Raji (cell line): ENCODE measurements around the gene MORF4L2.

Source experiments
- POLR2A ChIP-seq: IDR thresholded peaks from 2 replicates; pipeline ENCODE4 v1.6.1; 2011; ENCODE audit warnings: low read depth, low read length, control low read depth; ENCODE audit not compliant: insufficient read depth

MORF4L2 gene

GRCh38 chrX:103691059-103691458 is 4.6 kb upstream of the MORF4L2 start:
- no peak for TF ChIP-seq POLR2A

GRCh38 chrX:103688946-103689345 is 2.4 kb upstream of the MORF4L2 start:
- no peak for TF ChIP-seq POLR2A

- no peak for TF ChIP-seq POLR2A
Observed at GRCh38 chrX:103687696-103688201, 1.2 kb upstream of the MORF4L2 start.

GRCh38 chrX:103687073-103687695 is 685 bp upstream of the MORF4L2 start:
- TF ChIP-seq POLR2A: peak; percentile 62

GRCh38 chrX:103685396-103685795 is 1.1 kb downstream of the MORF4L2 start:
- no peak for TF ChIP-seq POLR2A

GRCh38 chrX:103681443-103681842 is 5.1 kb downstream of the MORF4L2 start:
- no peak for TF ChIP-seq POLR2A

- no peak for TF ChIP-seq POLR2A
Observed at GRCh38 chrX:103678199-103678993, 8.1 kb downstream of the MORF4L2 start.

GRCh38 chrX:103674531-103675454 is 11.7 kb downstream of the MORF4L2 start:
- TF ChIP-seq POLR2A: no peak

GRCh38 chrX:103669745-103670144 is 16.8 kb downstream of the MORF4L2 start:
- TF ChIP-seq POLR2A: no peak

- TF ChIP-seq POLR2A: no peak
Observed at GRCh38 chrX:103666202-103667107, 20.0 kb downstream of the MORF4L2 start.

GRCh38 chrX:103663981-103664762 is 22.3 kb downstream of the MORF4L2 start:
- TF ChIP-seq POLR2A: no peak

GRCh38 chrX:103658681-103659433 is 27.6 kb downstream of the MORF4L2 start:
- TF ChIP-seq POLR2A: no peak

- no peak for TF ChIP-seq POLR2A
Observed at GRCh38 chrX:103656617-103657016, 29.9 kb downstream of the MORF4L2 start.
